HG02642 (cell line): ENCODE results near the gene ANTXR1.

Experiments
- ATAC-seq: cut with Tn5 transposase; IDR thresholded peaks from one replicate; pipeline ENCODE4 v1.9.1; 2021; ENCODE audit warnings: mild to moderate bottlenecking; ENCODE audit not compliant: unreplicated experiment, poor library complexity

ANTXR1 gene

DNA sequence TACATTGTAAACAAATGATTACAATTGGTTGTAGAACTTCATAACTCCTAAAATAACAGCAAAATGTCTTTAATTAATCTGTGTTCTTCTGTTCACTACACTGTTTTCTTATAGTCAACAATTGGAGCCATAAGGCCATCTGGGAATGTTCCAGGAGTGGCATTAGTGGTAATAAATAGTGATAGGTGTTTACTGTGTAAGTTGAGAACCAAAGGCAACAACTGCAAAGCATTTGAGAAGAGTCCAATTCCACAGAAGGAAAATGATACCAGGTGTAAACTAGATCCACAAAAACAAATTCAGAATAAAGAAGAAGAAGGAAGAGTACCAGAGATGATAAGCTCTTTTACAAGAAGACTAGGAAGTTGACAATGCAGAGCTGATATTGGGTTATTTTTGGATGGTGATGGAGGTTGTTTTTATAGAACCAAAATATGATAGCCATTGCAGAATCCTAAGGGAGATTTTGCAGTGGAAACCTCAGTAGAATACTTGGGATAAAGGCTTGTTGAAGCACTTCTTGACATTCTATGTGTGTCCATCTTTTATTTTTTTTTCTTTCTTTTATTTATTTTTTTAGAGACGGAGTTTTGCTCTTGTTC lies 52.9 kb downstream of the ANTXR1 start:
- no peak for ATAC-seq

DNA sequence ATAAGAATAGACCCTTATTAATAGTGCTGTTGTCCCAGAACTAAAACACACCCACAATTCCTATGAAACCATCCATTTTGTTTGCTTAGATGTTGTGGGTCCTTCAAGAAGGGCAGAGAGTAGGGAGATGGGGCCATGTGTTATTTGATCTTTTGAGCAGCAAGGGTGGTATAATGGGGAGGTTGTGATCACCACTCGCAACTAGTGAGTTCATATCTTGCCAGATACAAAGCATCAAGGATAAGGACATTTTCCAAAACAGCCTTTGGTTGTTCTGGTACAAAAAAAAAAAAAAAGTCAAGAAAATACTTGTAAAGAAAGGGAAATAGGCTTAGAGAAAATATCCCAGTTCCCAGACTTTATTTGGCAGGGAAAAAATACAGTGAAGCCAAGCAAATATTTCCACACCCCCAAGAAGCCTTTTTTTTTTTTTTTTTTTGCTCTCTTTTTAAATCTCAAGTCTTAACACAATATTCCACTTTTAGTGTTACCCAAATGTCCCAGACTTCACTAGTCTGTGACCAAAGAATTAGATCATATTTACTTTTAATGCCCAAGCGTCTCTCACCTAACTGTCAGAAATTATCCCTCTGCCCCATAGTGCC lies 54.1 kb downstream of the ANTXR1 start:
- no peak for ATAC-seq

DNA sequence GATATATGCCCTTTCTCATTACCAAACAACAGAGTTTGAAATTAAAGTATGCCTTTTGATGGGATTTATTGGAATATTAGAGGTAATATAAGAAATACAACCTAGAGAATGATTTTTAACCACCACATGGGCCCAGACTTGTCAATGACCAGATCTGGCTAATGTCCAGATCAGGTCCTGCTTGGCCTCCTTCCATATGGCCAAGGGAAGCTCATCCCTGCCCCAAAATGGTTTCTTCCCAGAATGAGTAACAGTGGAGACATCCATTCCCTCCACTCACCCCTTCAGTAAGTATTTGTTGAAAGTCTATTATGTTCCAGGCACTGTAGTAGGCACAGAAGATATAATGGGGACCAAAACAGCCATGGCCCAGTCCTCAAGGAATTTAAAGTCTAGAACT lies 54.9 kb downstream of the ANTXR1 start:
- ATAC-seq = no peak

DNA sequence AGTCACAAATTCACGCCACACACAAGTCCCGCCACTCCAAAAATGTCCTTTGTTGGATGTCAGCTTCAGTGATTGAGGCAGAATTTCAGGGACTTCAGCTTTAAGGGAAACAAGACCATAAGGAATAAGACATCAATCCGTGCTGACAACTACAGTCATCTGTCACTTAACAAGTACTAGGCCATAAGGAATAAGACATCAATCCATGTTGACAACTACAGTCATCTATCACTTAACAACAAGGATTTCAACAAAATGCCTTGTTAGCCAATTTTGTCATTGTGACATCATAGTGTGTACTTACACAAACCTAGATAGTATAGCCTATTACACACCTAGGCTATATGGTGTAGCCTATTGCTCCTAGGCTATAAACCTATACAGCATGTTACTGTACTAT lies 58.0 kb downstream of the ANTXR1 start:
- ATAC-seq = no peak

DNA sequence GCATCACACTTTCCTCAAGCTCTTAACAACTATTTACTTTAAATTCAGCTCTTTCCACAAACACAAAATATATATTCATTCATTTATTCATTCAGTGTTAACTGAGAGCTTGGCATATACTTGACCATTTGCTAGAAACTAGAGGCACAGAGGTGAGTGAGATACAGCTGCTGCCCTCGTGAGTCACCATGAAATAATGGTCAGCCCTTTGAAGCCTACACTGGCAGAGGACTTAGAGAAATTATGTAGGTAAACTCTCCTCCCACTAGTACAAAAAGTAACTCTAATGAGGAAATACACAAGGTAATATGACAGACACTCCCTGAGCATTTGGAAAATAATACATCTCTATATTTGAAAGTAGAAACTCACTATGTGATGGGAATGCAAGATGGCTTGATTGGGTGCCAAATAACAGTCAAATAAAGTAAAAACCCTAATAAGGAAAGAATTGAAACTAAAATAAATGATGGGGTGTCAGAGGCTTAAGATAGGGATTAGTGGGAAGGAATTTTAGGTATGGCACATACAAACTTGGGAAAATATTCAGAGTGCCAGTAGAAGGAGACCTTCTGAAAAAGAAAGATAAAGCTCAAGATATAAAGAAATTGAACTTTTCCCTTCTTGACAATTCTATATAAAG lies 61.1 kb downstream of the ANTXR1 start:
- no peak for ATAC-seq

DNA sequence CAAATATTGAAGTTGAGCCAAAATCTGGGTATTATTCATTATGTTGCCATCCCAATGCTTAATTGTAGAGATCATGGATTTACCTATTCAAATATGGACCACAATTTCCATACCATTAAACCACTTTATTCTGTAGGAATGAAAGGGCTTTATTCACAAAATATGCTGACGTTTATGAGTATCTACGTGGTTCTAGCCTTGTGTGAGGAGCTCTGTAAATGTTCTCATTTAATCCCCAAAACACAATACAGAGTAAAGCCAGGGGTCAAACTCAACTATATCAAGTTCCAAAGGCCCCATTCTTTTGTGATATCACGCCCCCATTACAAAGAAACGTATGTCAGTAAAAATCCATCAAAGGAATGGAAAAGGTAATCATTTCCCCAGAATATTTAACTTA lies 61.9 kb downstream of the ANTXR1 start:
- ATAC-seq = no peak

DNA sequence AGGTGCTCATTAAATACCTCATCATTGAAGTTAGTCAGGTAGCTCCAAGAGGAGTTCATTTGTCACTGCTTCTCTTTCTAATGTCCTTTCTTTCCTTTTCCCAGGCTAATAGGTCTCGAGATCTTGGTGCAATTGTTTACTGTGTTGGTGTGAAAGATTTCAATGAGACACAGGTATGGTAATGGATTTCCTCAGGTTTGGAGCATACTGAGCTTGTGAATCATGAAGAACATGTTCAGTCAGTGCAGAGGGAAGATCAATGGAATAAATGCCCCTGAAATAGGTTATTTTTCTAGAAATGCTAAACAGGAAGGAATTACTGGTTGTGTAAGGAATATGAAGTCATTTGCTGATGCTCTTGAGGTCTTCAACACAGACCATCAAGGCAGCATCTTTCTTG lies 62.5 kb downstream of the ANTXR1 start:
- ATAC-seq = no peak

DNA sequence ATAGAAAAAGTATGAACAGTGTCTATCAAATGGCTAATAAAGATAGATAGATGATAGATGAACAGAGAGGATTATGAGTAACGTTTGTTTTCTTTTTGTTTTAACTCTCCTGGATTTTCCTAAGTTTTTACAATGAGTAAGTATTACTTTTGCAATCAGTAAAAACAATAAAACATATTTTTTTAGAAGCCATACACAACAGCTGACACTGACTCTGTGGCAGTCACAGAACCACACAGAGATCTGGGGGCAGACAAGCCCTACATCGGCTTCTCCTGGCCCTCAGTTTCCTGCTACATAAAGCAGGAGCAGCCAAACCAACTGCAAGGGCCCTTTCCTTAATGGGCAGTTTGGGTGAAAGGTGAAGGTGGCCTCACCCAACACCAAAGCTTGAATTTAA lies 63.6 kb downstream of the ANTXR1 start:
- no peak for ATAC-seq

DNA sequence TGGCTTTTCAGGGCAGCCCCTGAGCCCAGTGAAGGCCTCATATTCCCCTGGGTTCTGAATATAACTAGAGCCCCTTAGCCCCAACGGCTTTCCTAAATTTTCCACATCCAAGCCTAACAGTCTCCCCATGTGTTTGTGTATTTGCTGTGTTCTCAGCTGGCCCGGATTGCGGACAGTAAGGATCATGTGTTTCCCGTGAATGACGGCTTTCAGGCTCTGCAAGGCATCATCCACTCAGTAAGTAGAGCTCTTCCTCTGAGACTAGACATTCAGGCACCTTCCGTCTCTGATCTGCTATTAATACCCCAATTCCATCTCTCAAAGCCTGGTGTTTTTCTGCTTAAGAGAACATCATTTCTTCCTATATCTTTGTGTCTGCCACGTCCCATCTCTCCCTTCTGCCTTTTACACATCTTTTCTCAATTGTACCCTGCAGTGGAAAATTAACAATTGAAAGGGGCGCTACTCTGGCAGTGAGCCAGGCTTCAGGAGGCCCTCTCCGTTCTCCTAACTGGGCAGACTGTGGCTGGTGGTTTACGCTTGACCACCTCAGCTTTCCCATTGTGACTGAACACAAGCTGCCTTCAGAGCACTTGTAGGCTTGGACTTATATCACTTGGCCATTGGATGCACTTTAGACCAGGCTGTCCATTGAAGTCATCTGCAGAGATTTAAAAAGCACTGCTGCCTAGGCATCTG lies 64.4 kb downstream of the ANTXR1 start:
- ATAC-seq = no peak

DNA sequence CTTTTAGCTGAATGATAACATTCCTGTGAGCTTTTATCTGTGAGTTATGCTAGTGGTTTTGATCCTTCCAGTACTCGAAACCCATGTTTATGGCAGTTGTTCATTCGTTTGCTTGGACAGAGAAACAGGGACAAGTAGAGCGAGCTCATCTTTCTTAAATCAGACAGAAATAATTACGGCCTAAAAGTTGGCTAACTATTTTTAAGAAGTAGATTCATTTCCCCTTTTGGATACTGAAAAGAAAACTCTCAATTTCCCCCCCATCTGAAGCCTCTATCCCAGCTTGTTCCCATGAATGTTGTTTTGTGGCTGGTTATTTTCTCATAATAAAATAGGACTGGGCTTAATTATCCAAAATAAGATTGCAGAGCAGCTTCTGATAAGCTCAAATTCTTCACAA lies 67.1 kb downstream of the ANTXR1 start:
- no peak for ATAC-seq

DNA sequence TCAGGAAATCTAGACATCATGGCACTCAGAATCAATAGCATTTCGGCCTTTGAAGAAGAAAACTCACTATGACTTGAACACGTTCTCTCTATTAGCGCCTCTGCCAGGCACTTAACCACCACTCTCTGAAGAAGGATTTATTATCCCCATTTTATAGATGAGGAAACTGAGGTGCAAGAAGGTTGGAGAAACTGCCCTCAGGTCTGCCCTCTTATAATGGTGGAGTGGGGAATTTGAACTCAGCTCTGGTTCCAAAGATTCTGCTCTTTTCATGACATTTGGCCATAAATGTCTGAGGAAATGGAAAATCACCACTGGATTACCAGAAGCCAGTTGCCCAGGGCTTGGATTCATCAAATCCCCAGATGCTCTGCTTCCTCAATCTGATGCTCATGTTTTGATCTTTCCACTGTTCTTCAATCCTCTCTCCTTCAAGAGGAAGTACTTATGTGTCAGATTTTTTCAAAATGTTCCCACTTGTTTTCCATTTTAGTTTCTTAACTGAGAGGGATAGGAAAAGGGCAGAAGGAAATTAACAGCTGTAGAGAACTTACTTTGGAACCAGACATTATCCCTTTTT lies 68.1 kb downstream of the ANTXR1 start:
- ATAC-seq = no peak

DNA sequence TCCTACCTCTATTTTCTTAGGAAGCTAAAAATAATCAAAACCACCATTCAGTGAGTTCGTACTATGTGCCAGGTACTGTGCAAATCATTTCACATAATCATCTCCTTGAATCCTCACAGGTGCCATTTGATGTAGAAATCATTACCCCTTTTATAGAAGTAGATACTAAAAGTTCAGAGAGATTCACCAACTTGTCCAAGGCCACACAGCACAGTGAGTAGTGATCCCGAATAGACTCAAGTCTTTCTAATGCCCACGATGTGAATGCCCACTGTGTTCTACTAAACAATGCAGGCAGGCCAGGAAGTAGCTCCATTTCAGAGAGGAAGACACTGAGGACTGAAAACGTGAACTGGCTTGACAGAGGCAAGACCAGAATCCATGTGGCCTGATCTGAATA lies 68.8 kb downstream of the ANTXR1 start:
- no peak for ATAC-seq

DNA sequence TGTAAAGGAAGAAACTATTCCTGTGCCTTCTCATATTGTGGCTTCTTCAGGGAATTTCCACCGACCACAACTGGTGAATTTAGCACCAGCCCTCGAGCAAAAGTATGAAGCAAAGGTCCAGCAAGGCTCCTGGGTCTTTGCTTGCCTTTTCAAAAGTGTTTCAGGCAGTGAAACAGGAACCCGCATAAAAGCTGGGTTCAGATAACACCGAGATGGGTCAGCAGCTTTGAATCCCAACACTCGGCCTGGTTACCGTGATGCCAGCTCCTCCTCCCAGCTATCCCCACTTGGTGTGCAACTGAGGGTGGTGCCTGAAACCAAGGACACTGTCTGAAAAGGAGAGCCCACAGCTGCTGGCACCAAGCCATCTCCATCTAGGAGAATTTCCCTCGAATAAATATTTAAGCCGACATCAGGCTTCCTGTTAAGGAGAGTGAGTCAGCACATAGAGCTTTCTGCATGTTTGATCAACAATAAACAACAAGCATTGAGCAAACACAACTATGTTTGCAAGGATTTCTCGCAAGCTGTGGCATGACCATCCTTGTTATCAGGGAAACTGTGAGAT lies 69.5 kb downstream of the ANTXR1 start:
- no peak for ATAC-seq

DNA sequence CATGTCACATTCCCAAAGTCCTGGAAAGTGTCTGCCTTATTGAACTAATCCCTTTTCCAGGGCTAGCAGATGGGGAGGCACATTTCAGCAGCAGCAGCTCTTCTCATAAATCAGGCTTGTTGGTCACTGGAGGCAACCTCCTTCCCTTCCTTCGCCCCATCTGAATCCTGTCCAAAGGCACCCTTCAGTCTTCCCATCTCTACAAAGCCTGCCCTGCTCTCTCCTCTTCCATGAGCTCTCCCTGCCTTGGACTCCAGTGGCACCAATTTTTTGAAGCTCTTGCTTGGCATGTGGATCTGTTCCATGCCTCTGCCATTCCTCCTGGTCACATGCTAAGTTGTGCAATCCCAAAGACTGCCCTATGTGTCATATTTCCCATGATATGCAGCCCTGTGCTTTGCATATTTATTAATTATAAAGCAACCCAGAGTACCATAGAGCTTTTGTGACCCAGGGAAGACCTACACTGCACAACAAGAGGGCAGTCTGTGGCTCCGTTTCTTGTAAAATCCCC lies 70.3 kb downstream of the ANTXR1 start:
- ATAC-seq = no peak

DNA sequence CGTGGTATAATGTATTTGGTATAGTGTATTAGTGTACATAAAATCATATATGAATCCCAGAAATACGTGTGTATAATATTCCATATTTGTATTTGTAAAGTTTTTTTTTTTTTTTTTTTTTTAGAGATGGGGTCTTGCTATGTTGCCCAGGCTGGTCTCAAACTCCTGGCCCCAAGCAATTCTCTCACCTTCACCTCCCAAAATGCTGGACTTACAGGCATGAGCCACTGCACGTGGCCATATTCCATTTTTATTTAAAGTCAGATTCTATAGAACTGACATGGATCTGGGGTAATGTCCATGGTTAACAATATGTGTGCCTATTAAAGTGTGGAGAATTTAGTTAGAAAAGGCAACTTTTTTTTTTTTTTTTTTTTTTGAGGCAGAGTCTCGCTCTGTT lies 71.5 kb downstream of the ANTXR1 start:
- ATAC-seq = no peak

DNA sequence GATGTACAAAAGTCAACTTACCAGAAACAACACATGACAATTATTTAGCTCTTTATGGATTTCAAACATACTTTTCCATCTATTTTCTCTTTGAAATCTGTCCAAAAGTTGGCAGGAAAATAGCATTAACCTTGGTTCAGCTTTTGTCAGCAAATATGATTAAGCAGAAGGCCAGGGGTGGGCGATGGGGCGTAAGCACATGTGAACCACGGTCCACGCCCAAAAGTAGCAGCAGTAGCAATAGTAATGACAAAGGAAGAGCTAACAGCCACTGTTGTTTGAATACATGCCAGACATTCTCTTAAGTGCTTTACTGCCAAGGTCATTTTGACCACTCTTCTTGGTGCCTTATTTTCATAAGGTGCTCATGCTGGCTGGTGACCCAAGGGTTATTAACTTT lies 73.5 kb downstream of the ANTXR1 start:
- ATAC-seq = no peak

DNA sequence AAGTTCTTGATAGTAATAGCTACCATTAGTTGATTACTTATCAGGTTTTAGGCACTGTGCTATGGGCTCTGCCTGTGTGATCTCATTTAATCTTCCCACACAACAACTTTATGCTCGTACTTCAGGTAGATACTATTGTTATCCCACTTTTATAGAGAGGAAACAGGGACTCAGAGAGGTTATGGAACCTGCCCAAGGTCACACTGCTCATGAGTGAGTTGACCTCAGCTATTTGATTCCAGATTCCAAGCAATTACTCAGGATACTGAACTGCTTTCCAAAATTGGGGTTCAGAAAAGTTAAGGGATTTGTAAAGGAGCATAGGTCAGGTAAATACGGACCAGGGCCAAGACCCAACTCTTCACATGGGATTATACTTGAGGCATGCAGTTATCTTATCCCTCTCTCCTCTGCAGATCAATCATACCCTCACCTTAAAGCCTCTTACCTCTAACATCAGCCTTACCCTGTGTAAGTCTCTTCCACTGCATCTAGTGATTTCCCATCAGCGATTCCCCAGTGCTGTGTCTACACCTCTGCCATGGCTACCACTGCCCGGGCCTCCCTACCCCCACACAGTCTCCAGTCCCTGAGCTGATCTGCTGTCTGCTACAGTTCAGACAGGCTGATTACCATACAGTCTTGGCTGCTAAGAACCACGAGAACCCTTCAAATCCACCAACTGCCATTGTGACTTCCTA lies 74.4 kb downstream of the ANTXR1 start:
- no peak for ATAC-seq

DNA sequence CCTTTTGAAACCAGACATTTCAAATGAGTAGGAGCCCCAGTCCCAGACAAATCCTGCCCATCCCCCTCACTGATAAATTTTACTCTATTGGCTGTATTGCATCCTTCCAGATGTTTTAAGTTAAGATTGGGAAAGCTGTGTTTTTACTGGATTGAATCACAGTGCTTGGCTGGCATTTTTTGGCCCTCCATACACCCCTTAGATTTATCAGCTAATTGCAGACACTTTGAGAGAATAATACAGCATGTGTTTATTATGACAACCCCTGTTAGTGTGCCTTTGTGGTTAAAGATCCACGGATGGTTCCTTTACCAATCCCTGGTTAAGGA lies 74.9 kb downstream of the ANTXR1 start:
- no peak for ATAC-seq

DNA sequence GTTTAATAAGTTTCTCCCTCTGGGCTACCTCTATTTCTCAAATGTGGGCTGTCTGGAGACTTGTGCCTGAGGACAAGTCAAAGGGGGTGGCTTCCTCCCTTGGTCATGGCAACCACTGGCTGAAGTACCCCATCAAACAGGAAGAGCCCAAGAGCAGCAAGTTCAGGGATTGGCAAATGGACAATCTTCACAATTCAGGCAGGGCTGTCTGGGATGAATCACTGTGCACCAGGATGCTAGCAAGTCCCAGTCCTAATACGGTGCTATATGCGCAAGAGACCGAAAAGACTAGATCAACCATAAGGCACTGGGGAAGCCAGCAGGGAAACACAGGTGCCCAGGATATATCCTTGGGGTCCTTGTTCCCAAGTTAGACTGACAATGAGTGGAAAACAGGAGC lies 75.5 kb downstream of the ANTXR1 start:
- ATAC-seq = no peak

DNA sequence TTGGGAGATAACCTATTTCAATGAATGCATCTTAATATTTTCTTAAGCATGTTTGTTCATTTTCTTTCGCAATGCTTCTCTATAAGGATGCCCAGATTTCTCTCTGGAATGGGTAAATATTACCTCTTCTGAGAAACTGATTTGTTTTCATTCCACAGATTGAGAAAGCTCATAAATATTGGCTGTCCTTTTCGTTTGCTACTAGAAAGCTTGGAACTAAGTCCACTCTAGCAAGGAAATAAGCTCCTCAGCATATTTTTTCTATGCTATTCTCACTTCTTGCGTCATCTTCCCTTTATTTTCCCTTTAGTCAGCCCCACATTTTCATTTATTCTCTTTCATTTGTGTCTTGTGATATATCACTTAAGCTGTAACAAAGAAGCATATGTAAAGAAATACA lies 76.3 kb downstream of the ANTXR1 start:
- no peak for ATAC-seq
